ENCODE results near the gene HOXD1.

HOXD1 gene

DNA sequence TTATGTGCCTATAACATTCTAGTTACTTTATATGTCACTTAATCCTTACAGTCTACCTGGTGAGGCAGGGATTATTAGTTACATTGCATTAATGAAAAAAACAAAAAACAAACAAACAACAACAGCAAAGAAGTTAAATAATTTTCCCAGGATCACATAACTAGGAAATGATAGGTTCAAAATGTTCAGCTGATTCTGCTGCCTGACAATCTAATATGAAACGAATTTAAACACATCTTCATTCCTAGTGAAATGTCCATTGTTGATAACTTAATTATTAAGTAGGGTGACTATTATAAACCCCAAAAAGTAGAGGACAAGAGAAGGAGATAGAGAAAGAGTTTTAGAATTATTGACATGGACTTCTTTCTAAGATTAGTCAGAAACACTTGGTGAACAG lies 22.6 kb downstream of the HOXD1 start:
- H3K4me3 ChIP-seq (ENCODE audit: low read length): no peak overlapping the region
- H3K27me3 ChIP-seq (ENCODE audit: control insufficient read depth, insufficient read depth, low read length): no peaks in the 10 kb centered on the region
- no peaks in the 10 kb centered on the region for H3K36me3 ChIP-seq (ENCODE audit: control insufficient read depth, insufficient read depth, low read length)
- H3K9me3 ChIP-seq (ENCODE audit: control insufficient read depth, low read length): no peaks in the 10 kb centered on the region
- no peaks in the 10 kb centered on the region for H3K4me1 ChIP-seq (ENCODE audit: control insufficient read depth, insufficient read depth, low read length)
- no peak overlapping the region for H3K9ac ChIP-seq (ENCODE audit: low read length)

DNA sequence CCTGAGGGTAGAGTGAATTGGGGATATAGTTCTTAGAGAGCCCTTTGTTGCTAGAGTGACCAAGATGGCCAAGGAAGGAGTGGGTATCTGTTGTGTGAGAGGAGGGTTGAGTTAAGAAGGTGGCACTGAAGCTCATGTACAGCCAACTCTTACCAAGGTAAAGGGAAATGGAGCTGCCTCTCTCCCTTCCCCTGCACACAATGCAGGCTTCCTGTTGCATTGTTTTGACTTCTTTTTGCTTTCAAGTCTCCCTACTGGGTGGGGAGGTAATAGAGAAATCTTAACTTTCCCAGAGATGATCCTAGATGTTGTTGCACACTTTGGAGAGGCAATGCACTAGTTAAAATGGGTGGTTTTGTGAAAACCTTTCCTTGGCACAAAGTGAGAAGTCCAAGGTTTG lies 23.8 kb downstream of the HOXD1 start:
- H3K4me1 ChIP-seq (ENCODE audit: control insufficient read depth, insufficient read depth, low read length): no peaks in the 10 kb centered on the region
- no peaks in the 10 kb centered on the region for H3K27me3 ChIP-seq (ENCODE audit: control insufficient read depth, insufficient read depth, low read length)
- no peaks in the 10 kb centered on the region for H3K36me3 ChIP-seq (ENCODE audit: control insufficient read depth, insufficient read depth, low read length)
- no peaks in the 10 kb centered on the region for H3K9me3 ChIP-seq (ENCODE audit: control insufficient read depth, low read length)
- no peak overlapping the region for H3K4me3 ChIP-seq (ENCODE audit: low read length)
- H3K9ac ChIP-seq (ENCODE audit: low read length): no peak overlapping the region

DNA sequence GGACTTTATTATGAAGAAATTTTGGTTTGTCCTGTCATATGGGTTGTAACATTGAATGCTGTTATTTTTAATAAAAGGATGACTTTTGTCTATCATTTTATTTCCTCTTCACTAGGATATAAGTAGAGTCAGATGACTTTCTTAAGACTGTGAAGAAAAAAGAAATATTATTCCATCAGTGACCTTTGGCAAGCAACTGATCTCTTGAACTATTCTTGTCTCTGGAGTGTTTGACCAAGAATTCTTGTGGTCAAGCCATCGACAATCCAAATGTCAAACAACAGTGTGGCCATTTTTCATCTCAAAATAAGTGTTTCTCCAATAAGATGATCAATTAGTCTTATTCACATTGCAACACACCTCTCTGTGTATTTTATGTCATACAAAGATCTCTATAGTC lies 24.9 kb downstream of the HOXD1 start:
- no peak overlapping the region for H3K4me3 ChIP-seq (ENCODE audit: low read length)

DNA sequence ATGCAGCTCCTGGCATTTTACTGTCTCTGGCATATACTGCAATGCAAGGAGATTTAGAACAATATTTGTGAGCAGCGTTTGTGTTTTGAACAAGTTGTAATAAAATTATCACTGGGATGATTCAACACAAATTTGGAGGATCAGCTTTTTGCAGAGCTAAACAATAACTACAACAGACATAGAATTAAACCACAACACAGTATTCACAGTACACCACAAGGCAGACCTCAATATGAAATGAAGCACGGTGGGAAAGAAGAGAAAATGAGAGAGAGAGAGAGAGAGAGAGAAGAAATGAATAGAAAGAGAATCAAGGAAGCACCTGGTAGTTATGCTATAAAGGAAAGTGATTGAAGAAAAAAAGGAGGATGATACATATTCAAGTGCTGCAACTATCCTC lies 39.4 kb downstream of the HOXD1 start:
- no peak overlapping the region for H3K9ac ChIP-seq (ENCODE audit: low read length)
- H3K4me3 ChIP-seq (ENCODE audit: low read length): no peak overlapping the region
- H3K36me3 ChIP-seq (ENCODE audit: control insufficient read depth, insufficient read depth, low read length): no peaks in the 10 kb centered on the region
- no peaks in the 10 kb centered on the region for H3K27me3 ChIP-seq (ENCODE audit: control insufficient read depth, insufficient read depth, low read length)
- H3K9me3 ChIP-seq (ENCODE audit: control insufficient read depth, low read length): no peaks in the 10 kb centered on the region
- H3K4me1 ChIP-seq (ENCODE audit: control insufficient read depth, insufficient read depth, low read length): no peaks in the 10 kb centered on the region

More for the DNA sequence above, 24.9 kb downstream of the HOXD1 start:
- Histone ChIP-seq H3K9ac (ENCODE audit: low read length) (no peak overlapping the region), H3K4me1 (ENCODE audit: control insufficient read depth, insufficient read depth, low read length) (no peaks in the 10 kb centered on the region), H3K36me3 (ENCODE audit: control insufficient read depth, insufficient read depth, low read length) (no peaks in the 10 kb centered on the region), H3K27me3 (ENCODE audit: control insufficient read depth, insufficient read depth, low read length) (no peaks in the 10 kb centered on the region), H3K9me3 (ENCODE audit: control insufficient read depth, low read length) (no peaks in the 10 kb centered on the region)

DNA sequence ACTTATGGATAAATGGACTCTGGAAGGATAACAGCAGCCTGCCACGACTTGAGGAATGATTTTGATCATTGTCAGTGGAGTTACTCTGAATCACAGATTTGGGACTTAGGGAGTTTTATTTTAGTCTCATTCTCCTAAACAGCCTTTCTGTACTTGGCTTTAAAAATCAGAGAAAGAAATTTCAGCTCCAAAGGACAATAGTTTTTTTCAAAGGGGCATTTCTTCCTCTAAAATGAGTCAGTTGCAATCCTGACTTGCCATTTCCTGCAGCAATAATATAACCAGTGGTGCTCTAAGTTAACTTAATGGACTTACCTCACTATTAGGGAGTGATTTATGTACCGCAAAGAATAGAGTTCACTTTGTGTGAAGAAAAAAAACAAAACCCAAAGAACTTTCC lies 45.7 kb downstream of the HOXD1 start:
- no peaks in the 10 kb centered on the region for H3K36me3 ChIP-seq (ENCODE audit: control insufficient read depth, insufficient read depth, low read length)
- no peak overlapping the region for H3K9ac ChIP-seq (ENCODE audit: low read length)
- H3K4me3 ChIP-seq (ENCODE audit: low read length): no peak overlapping the region
- H3K4me1 ChIP-seq (ENCODE audit: control insufficient read depth, insufficient read depth, low read length): no peaks in the 10 kb centered on the region
- H3K9me3 ChIP-seq (ENCODE audit: control insufficient read depth, low read length): no peaks in the 10 kb centered on the region
- H3K27me3 ChIP-seq (ENCODE audit: control insufficient read depth, insufficient read depth, low read length): no peaks in the 10 kb centered on the region

DNA sequence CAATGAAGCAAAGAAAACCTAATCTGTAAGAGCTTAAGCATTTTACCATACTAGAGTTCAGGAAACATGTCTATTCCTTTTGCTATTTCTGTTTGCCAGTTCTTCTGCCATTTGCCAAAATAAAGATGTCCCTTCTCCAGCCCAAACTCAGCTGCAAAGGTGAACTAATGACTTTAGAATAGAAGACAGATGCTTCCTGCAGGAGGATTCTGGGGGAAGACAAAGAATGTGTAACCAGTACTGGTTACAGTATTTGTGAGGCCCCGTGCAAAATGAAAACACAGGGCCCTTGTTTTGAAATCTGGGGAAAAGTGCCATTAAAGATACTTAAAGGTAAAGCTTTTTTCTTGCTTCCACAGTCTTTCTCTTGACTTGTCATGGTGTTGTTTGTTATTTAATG lies 46.5 kb downstream of the HOXD1 start:
- H3K36me3 ChIP-seq (ENCODE audit: control insufficient read depth, insufficient read depth, low read length): no peaks in the 10 kb centered on the region
- H3K27me3 ChIP-seq (ENCODE audit: control insufficient read depth, insufficient read depth, low read length): no peaks in the 10 kb centered on the region
- H3K9me3 ChIP-seq (ENCODE audit: control insufficient read depth, low read length): no peaks in the 10 kb centered on the region
- H3K4me1 ChIP-seq (ENCODE audit: control insufficient read depth, insufficient read depth, low read length): no peaks in the 10 kb centered on the region
- no peak overlapping the region for H3K4me3 ChIP-seq (ENCODE audit: low read length)
- H3K9ac ChIP-seq (ENCODE audit: low read length): no peak overlapping the region

DNA sequence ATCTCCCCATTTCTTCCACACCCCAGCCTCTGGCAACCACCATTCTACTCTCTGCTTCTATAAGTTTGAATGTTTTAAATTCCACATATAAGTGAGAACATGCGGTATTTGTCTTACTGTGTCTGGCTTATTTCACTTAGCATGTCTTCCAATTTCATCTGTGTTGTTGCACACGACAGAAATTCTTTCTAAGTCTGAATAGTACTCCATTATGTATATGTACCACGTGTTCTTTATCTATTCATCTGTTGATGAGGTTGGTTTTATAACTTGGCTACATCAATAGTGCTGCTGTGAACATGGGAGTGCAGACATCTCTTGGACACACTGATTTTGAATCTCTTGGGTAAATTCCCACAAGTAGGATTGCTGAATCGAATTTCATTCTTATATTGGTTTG lies 49.0 kb downstream of the HOXD1 start:
- Histone ChIP-seq H3K4me1 (ENCODE audit: control insufficient read depth, insufficient read depth, low read length) (no peaks in the 10 kb centered on the region), H3K27me3 (ENCODE audit: control insufficient read depth, insufficient read depth, low read length) (no peaks in the 10 kb centered on the region), H3K9me3 (ENCODE audit: control insufficient read depth, low read length) (no peaks in the 10 kb centered on the region), H3K36me3 (ENCODE audit: control insufficient read depth, insufficient read depth, low read length) (no peaks in the 10 kb centered on the region), H3K9ac (ENCODE audit: low read length) (no peak overlapping the region), H3K4me3 (ENCODE audit: low read length) (no peak overlapping the region)

DNA sequence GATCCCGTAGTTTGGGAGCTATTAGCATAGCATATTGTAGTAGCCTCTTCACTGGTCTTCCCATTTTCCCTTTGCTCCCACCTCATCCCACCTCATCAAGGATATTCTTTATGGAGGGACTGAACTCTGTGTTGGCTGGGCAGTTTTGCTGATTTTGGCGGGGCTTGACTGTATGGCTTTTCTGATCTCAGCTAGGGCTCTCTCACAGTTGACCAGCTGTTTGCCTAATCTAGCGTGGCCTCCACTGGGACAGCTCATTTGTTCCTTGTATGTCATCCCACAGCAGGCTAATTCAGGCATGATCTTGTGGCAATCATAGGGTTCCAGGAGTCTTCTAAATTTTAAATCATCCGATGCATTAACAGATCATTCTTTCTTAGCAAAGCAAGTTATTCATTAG lies 50.6 kb downstream of the HOXD1 start:
- H3K9me3 ChIP-seq (ENCODE audit: control insufficient read depth, low read length): no peaks in the 10 kb centered on the region
- no peak overlapping the region for H3K9ac ChIP-seq (ENCODE audit: low read length)
- no peaks in the 10 kb centered on the region for H3K27me3 ChIP-seq (ENCODE audit: control insufficient read depth, insufficient read depth, low read length)
- no peaks in the 10 kb centered on the region for H3K36me3 ChIP-seq (ENCODE audit: control insufficient read depth, insufficient read depth, low read length)
- no peaks in the 10 kb centered on the region for H3K4me1 ChIP-seq (ENCODE audit: control insufficient read depth, insufficient read depth, low read length)
- H3K4me3 ChIP-seq (ENCODE audit: low read length): no peak overlapping the region

DNA sequence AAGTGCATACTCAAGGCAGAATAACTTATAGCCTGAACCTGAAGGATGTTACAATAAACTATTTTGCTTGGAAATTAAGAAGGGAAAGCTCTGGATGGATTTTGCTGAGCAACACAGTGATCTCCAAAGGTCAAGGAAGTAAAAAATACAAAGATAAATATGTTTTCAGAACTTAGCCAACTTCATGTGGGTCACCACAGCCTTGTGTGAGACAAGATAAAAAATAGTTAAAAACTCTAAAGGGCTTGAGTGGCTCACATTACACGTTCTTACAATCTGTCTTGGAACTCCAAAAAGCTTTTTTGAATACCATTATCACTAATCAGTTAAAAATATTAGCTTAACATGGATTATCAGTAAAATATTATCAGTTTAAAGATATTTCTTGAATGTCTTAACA lies 51.8 kb downstream of the HOXD1 start:
- H3K36me3 ChIP-seq (ENCODE audit: control insufficient read depth, insufficient read depth, low read length): no peaks in the 10 kb centered on the region
- no peaks in the 10 kb centered on the region for H3K4me1 ChIP-seq (ENCODE audit: control insufficient read depth, insufficient read depth, low read length)
- no peak overlapping the region for H3K9ac ChIP-seq (ENCODE audit: low read length)
- H3K9me3 ChIP-seq (ENCODE audit: control insufficient read depth, low read length): no peaks in the 10 kb centered on the region
- no peaks in the 10 kb centered on the region for H3K27me3 ChIP-seq (ENCODE audit: control insufficient read depth, insufficient read depth, low read length)
- no peak overlapping the region for H3K4me3 ChIP-seq (ENCODE audit: low read length)

Measured in mucosa of stomach (tissue), 1 donor.